GM18508 (cell line): ENCODE results near the gene ABCA4.
"Not testable (repeated sequence)": the region's sequence is repeated elsewhere in the genome, so short reads cannot be mapped to it uniquely, and the experiment has no call there.

ENCODE experiments used
- ATAC-seq: cut with Tn5 transposase; IDR thresholded peaks from one replicate; pipeline ENCODE4 v1.9.1; 2021; ENCODE audit warnings: moderate number of reproducible peaks; ENCODE audit not compliant: insufficient read depth, unreplicated experiment

Gene ABCA4

GRCh38 chr1:93961906-93962305 is 159.0 kb downstream of the ABCA4 start:
- no peak for ATAC-seq

- ATAC-seq = no peak
These were observed 159.5 kb downstream of the ABCA4 start for GRCh38 chr1:93961443-93961842.

- ATAC-seq = no peak
These were observed 160.3 kb downstream of the ABCA4 start for GRCh38 chr1:93960641-93961147.

- ATAC-seq = no peak
These were observed 161.5 kb downstream of the ABCA4 start for GRCh38 chr1:93959413-93959812.

- ATAC-seq = no peak
These were observed 162.2 kb downstream of the ABCA4 start for GRCh38 chr1:93958726-93959100.

- no peak for ATAC-seq
These were observed 162.8 kb downstream of the ABCA4 start for GRCh38 chr1:93958032-93958725.

GRCh38 chr1:93955765-93956164 is 165.2 kb downstream of the ABCA4 start:
- ATAC-seq = no peak

GRCh38 chr1:93947002-93947686 is 173.8 kb downstream of the ABCA4 start:
- not testable (repeated sequence) for ATAC-seq
